Keratinocyte (primary cell): ENCODE measurements around the gene CYBB. TPM values are rescaled to one million over a fixed set of nuclear protein-coding genes. Genes with fewer than 3 reads are reported as not detected.

ENCODE experiments used
- DNase-seq: peaks from one replicate; pipeline ENCODE4 v3.0.0-alpha.2; 2011; ENCODE audit warnings: low read depth, missing footprints, low spot score
- FAIRE-seq: peaks from 2 replicates; lab custom pipeline; 2011; peaks lifted over from hg19 to GRCh38; lab: Jason Lieb, UNC
- H2AFZ ChIP-seq: 2 replicates; pipeline ENCODE4 v1.6.0; 2012; ENCODE audit warnings: low read length, control low read depth, inconsistent platforms; ENCODE audit not compliant: control insufficient read depth
- H3K27ac ChIP-seq: 2 replicates; pipeline ENCODE4 v1.5.1; 2011; ENCODE audit warnings: low read length; ENCODE audit not compliant: control insufficient read depth, insufficient read depth
- H3K27me3 ChIP-seq: 3 replicates; pipeline ENCODE4 v1.6.0; 2011; ENCODE audit warnings: low read length; ENCODE audit not compliant: control insufficient read depth, insufficient read depth; ENCODE audit errors: extremely low read depth
- H3K36me3 ChIP-seq, 2 experiments: 2 replicates in 1 of 2; 3 replicates in 1 of 2; pipeline ENCODE4 v1.5.1; 2011; ENCODE audit warnings: low read length in 2 of 2, mild to moderate bottlenecking in 1 of 2; ENCODE audit not compliant: control insufficient read depth in 2 of 2, insufficient read depth in 2 of 2; ENCODE audit errors: extremely low read depth in 1 of 2
- H3K4me1 ChIP-seq: 3 replicates; pipeline ENCODE4 v1.5.1; 2011; ENCODE audit warnings: low read length; ENCODE audit not compliant: control insufficient read depth, insufficient read depth; ENCODE audit errors: extremely low read depth
- H3K4me2 ChIP-seq: 3 replicates; pipeline ENCODE4 v1.6.0; 2011; ENCODE audit warnings: low read depth, low read length; ENCODE audit not compliant: control insufficient read depth, insufficient read depth; ENCODE audit errors: extremely low read depth
- H3K4me3 ChIP-seq, 3 experiments: fragments of 200-600 bp in 1 of 3; sonication (generic) in 1 of 3; 2 replicates in 2 of 3; 3 replicates in 1 of 3; pipeline ENCODE4 v1.5.1; 2011 to 2016; ENCODE audit warnings: low read length in 3 of 3, mild to moderate bottlenecking in 3 of 3, control low read depth in 2 of 3, inconsistent platforms in 1 of 3, low read depth in 1 of 3, mixed read lengths in 1 of 3, mixed run types in 1 of 3, moderate library complexity in 1 of 3; ENCODE audit not compliant: control insufficient read depth in 2 of 3, insufficient read depth in 2 of 3; ENCODE audit errors: extremely low read depth in 1 of 3
- H3K79me2 ChIP-seq: 2 replicates; pipeline ENCODE4 v1.6.0; 2012; ENCODE audit warnings: low read length; ENCODE audit not compliant: control insufficient read depth, insufficient read depth
- H3K9ac ChIP-seq: 3 replicates; pipeline ENCODE4 v1.6.0; 2011; ENCODE audit warnings: low read length; ENCODE audit not compliant: control insufficient read depth, insufficient read depth; ENCODE audit errors: extremely low read depth
- H3K9me1 ChIP-seq: 3 replicates; pipeline ENCODE4 v1.6.0; 2011; ENCODE audit warnings: low read length; ENCODE audit not compliant: control insufficient read depth, insufficient read depth; ENCODE audit errors: extremely low read depth
- H3K9me3 ChIP-seq: 2 replicates; pipeline ENCODE4 v1.5.1; 2012; ENCODE audit warnings: low read depth, low read length; ENCODE audit not compliant: control insufficient read depth
- H4K20me1 ChIP-seq: 3 replicates; pipeline ENCODE4 v1.6.0; 2011; ENCODE audit warnings: low read length; ENCODE audit not compliant: control insufficient read depth, insufficient read depth; ENCODE audit errors: extremely low read depth
- CTCF ChIP-seq, 3 experiments: IDR thresholded peaks in 1 of 3; conservative IDR thresholded peaks in 1 of 3; optimal IDR thresholded peaks in 1 of 3; 2 replicates in 2 of 3; 3 replicates in 1 of 3; pipeline versions ENCODE3 to v1.5.1; 2011; ENCODE audit warnings: low read length in 3 of 3, mild to moderate bottlenecking in 3 of 3, moderate library complexity in 2 of 3, control low read depth in 1 of 3, inconsistent platforms in 1 of 3; ENCODE audit not compliant: insufficient read depth in 2 of 3; ENCODE audit errors: extremely low read depth in 1 of 3
- EZH2 ChIP-seq: IDR thresholded peaks from one replicate; pipeline ENCODE4 v1.6.1; 2012; ENCODE audit warnings: inconsistent platforms, mild to moderate bottlenecking, low read length, moderate library complexity
- dilution Hi-C: fragments of 300-500 bp; cut with MboI; formaldehyde crosslinking; loops from one replicate; pipeline ENCODE4 v1.7.0; 2020; ENCODE audit warnings: low sequenced_read_pairs; ENCODE audit not compliant: extremely low pct_ligation_motif_present
- polyA plus RNA-seq, 5 experiments: library from polyadenylated mRNA; depleted of rRNA in 3 of 5; stranded (reverse) in 3 of 5; stranded (forward) in 1 of 5; unstranded in 1 of 5; fragments of >200 nt; gene quantifications; 1 replicate in 1 of 5; 2 replicates in 3 of 5; 3 replicates in 1 of 5; pipeline versions ENCODE4 v1.2.1 to v1.2.3, GENCODE V29; 2011 to 2012; ENCODE audit warnings: missing spikeins in 2 of 5, low read depth in 1 of 5, low replicate concordance in 1 of 5

Gene CYBB
- polyA plus RNA-seq, 1 donor (not counting 4 experiments of a cell fraction or from before 2014, with no cell fraction given), result 0.03 TPM

- no peak overlapping the region for H3K4me3 ChIP-seq
- no peak overlapping the region for H3K27ac ChIP-seq
- H3K9me3 ChIP-seq, result no peaks in the 10 kb centered on the region
- no peaks in the 10 kb centered on the region for H3K36me3 ChIP-seq
- DNase-seq (no peak), FAIRE-seq (no peak)
- H3K4me2 ChIP-seq, result no peak overlapping the region
- dilution Hi-C loops, result no loop called here
- H3K4me1 ChIP-seq, result no peaks in the 10 kb centered on the region
- H2AFZ ChIP-seq, result no peak overlapping the region
- H3K9me1 ChIP-seq, result no peaks in the 10 kb centered on the region
- TF ChIP-seq CTCF (optimal IDR thresholded peaks at IDR 0.05 in 1 of 3, IDR thresholded peaks at IDR 0.05 in 1 of 3, conservative IDR thresholded peaks at IDR 0.05 in 1 of 3; ENCODE audit: extremely low read depth in 1 of 3, insufficient read depth in 2 of 3, low read length in 3 of 3) (no peak), EZH2 (no peak)
- H3K27me3 ChIP-seq, result no peaks in the 10 kb centered on the region
- no peaks in the 10 kb centered on the region for H4K20me1 ChIP-seq
- H3K79me2 ChIP-seq, result no peaks in the 10 kb centered on the region
- H3K9ac ChIP-seq, result no peak overlapping the region
Measured at GRCh38 chrX:37787423-37787869, 7.6 kb downstream of the CYBB start.

- dilution Hi-C loops, result no loop called here
Measured at GRCh38 chrX:37796310-37796709, 16.5 kb downstream of the CYBB start.

More at GRCh38 chrX:37796310-37796709, 16.5 kb downstream of the CYBB start:
- Histone ChIP-seq H3K9ac (no peak overlapping the region), H3K79me2 (no peaks in the 10 kb centered on the region), H3K4me3 (no peak overlapping the region), H2AFZ (no peak overlapping the region), H3K36me3 (no peaks in the 10 kb centered on the region), H4K20me1 (no peaks in the 10 kb centered on the region), H3K27ac (no peak overlapping the region), H3K4me2 (no peak overlapping the region), H3K9me1 (no peaks in the 10 kb centered on the region), H3K4me1 (no peaks in the 10 kb centered on the region), H3K9me3 (no peaks in the 10 kb centered on the region), H3K27me3 (no peaks in the 10 kb centered on the region)
- DNase-seq, result no peak
- TF ChIP-seq CTCF (optimal IDR thresholded peaks at IDR 0.05 in 1 of 3, IDR thresholded peaks at IDR 0.05 in 1 of 3, conservative IDR thresholded peaks at IDR 0.05 in 1 of 3; ENCODE audit: extremely low read depth in 1 of 3, insufficient read depth in 2 of 3, low read length in 3 of 3) (no peak), EZH2 (no peak)
- no peak for FAIRE-seq
